Stomach (tissue), 9 donors: ENCODE results near the gene CISD3. TPM values are rescaled to one million over a fixed set of nuclear protein-coding genes. Genes with fewer than 3 reads are reported as not detected.

ENCODE experiments used
- DNase-seq, 2 donors: peaks; one replicate each; pipeline versions ENCODE4 v3.0.0 to v3.0.0-alpha.2; 2013 to 2019
- H3K27ac ChIP-seq, 5 donors: fragments of 200-600 bp in 4 of 5; sonication (generic) in 4 of 5; one replicate each; pipeline ENCODE4 v1.5.1; 2013 to 2019; ENCODE audit warnings: mild to moderate bottlenecking in 1 of 5, moderate library complexity in 1 of 5
- H3K27me3 ChIP-seq, 3 donors: fragments of 200-600 bp; sonication (generic); one replicate each; pipeline ENCODE4 v1.5.1; 2017 to 2019; ENCODE audit warnings: mixed run types in 1 of 3
- H3K36me3 ChIP-seq, 4 donors: fragments of 200-600 bp; sonication (generic); 1 replicate in 3 of 4; 2 replicates in 1 of 4; pipeline ENCODE4 v1.5.1; 2016 to 2019
- H3K4me1 ChIP-seq, 4 donors: fragments of 200-600 bp; sonication (generic); one replicate each; pipeline ENCODE4 v1.5.1; 2016 to 2019
- H3K4me3 ChIP-seq, 4 donors: fragments of 200-600 bp; sonication (generic) in 3 of 4; one replicate each; pipeline ENCODE4 v1.5.1; 2016 to 2019; ENCODE audit warnings: mild to moderate bottlenecking in 1 of 4
- H3K9me3 ChIP-seq, 4 donors: fragments of 200-600 bp; sonication (generic); one replicate each; pipeline ENCODE4 v1.5.1; 2016 to 2019
- CTCF ChIP-seq, 7 experiments: fragments of 450-650 bp in 4 of 7; fragments of 200-600 bp in 3 of 7; sonication (generic) in 3 of 7; IDR thresholded peaks; one replicate each; pipeline ENCODE4 v1.5.1; 2016 to 2019; ENCODE audit warnings: antibody characterized with exemption in 7 of 7, control low read depth in 2 of 7, mild to moderate bottlenecking in 1 of 7
- EP300 ChIP-seq: sonication (generic); formaldehyde crosslinking; IDR thresholded peaks from one replicate; pipeline ENCODE4 v1.6.1; 2017; ENCODE audit warnings: antibody characterized with exemption
- POLR2A ChIP-seq, 4 donors: fragments of 450-650 bp; IDR thresholded peaks; one replicate each; pipeline ENCODE4 v1.6.1; 2016; ENCODE audit warnings: antibody characterized with exemption in 4 of 4, control low read depth in 2 of 4, mild to moderate bottlenecking in 1 of 4, moderate library complexity in 1 of 4
- POLR2AphosphoS5 ChIP-seq, 3 donors: sonication (generic); formaldehyde crosslinking; IDR thresholded peaks; one replicate each; pipeline ENCODE4 v1.6.1; 2016; ENCODE audit warnings: antibody characterized with exemption in 3 of 3
- WGBS, 5 donors: extraction: QIAGEN DNeasy Blood & Tissue Kit in 3 of 5; methylation state at CpG; one replicate each; pipeline versions ENCODE4 v1.1.5 to v1.1.7; 2013 to 2018; 5-methylcytosine and 5-hydroxymethylcytosine counted together
- intact Hi-C: fragments of 100-400 bp; cut with DNase I; formaldehyde crosslinking; loops from one replicate; pipeline ENCODE4 v1.15.1; 2023; ENCODE audit warnings: low total_unique reads
- polyA plus RNA-seq, 3 donors: library from polyadenylated mRNA; stranded (reverse); fragments of 200-250 nt; gene quantifications; one replicate each; pipeline ENCODE4 v1.2.3, GENCODE V29; 2013
- small RNA-seq, 4 donors: library from RNA; depleted of rRNA; stranded (forward); fragments of <200 nt; gene quantifications; one replicate each; pipeline ENCODE3, GENCODE V24; 2016
- total RNA-seq, 5 donors: library from RNA; depleted of rRNA; stranded (reverse); fragments of >200 nt; gene quantifications; one replicate each; pipeline versions ENCODE4 v1.1.0 to v1.2.3, GENCODE V29; 2014 to 2016
- donor health status: healthy with polysubstance abuse.
- donor health status: Bipolar disorder and iron deficiency.
- donor health status: healthy.

CISD3 gene
- total and polyA plus RNA-seq, 8 donors = 4.0 to 79.9 (median 33.7) TPM

GRCh38 chr17:38783227-38783626, 53.1 kb downstream of the CISD3 start:
- no peak overlapping the region for H3K4me3 ChIP-seq
- DNase-seq = no peak
- H3K9me3 ChIP-seq = no peaks in the 10 kb centered on the region
- no peaks in the 10 kb centered on the region for H3K27me3 ChIP-seq
- H3K27ac ChIP-seq = no peak overlapping the region
- intact Hi-C loops = no loop called here
- TF ChIP-seq POLR2A (IDR thresholded peaks at IDR 0.05) (no peak), CTCF (IDR thresholded peaks at IDR 0.05) (no peak), POLR2AphosphoS5 (IDR thresholded peaks at IDR 0.05) (no peak), EP300 (no peak)
- no peaks in the 10 kb centered on the region for H3K4me1 ChIP-seq
- WGBS, 5 donors = 87 to 96% (median 91%) methylated on average over 3 of the region's 3 CpGs
- peaks cover 79 to 90% (median 87%) of the 10 kb centered on the region in 4 donors for H3K36me3 ChIP-seq

Small RNAs within 50 kb of the gene (small RNA-seq; reads per million reads assigned to genes)
- gene MIR4726 (0 reads per million in 4 donors), gene MIR4734 (0 to 0.38 (median 0.08) reads per million in 4 donors), gene RNA5SP440 (5.5 to 17.7 (median 8.9) reads per million in 4 donors), gene RNU6-866P (0 reads per million in 4 donors)

Other genes starting within 250 kb of the CISD3 start
- gene SRCIN1, start 124.4 kb upstream of the CISD3 start, total RNA-seq = 10 to 100 TPM in 2 of 5 donors, 1 to 10 TPM in 1, under 1 TPM in 2; 0.29 to 21.9 (median 1.1) TPM
- gene SRCIN1, start 124.4 kb upstream of the CISD3 start, polyA plus RNA-seq = 1 to 10 TPM; 1.8 to 2.1 (median 1.9) TPM
- gene EPOP, start 55.4 kb upstream of the CISD3 start, total RNA-seq = under 1 TPM in 4 of 5 donors, not detected in 1; under 0.01 to 0.72 (median 0.57) TPM
- 1 to 10 TPM in 2 of 3 donors, under 1 TPM in 1; 0.61 to 1.5 (median 1.1) TPM for gene EPOP, start 55.4 kb upstream of the CISD3 start, polyA plus RNA-seq
- 100 to 1,000 TPM in 2 of 5 donors, 10 to 100 TPM in 3; 33.4 to 312 (median 81.7) TPM for gene MLLT6, start 25.1 kb upstream of the CISD3 start, total RNA-seq
- gene MLLT6, start 25.1 kb upstream of the CISD3 start, polyA plus RNA-seq = 10 to 100 TPM; 26.0 to 36.0 (median 30.8) TPM
- 10 to 100 TPM in 2 of 5 donors, 1 to 10 TPM in 3; 5.8 to 31.9 (median 6.8) TPM for gene PCGF2, start 18.0 kb downstream of the CISD3 start, total RNA-seq
- 10 to 100 TPM; 34.3 to 62.8 (median 44.1) TPM for gene PCGF2, start 18.0 kb downstream of the CISD3 start, polyA plus RNA-seq
- gene PSMB3, start 22.4 kb downstream of the CISD3 start, total RNA-seq = 100 to 1,000 TPM in 4 of 5 donors, 10 to 100 TPM in 1; 29.0 to 265 (median 133) TPM
- 100 to 1,000 TPM; 212 to 281 (median 252) TPM for gene PSMB3, start 22.4 kb downstream of the CISD3 start, polyA plus RNA-seq
- 10 to 100 TPM; 23.1 to 99.2 (median 24.3) TPM for gene PIP4K2B, start 69.2 kb downstream of the CISD3 start, total RNA-seq
- gene PIP4K2B, start 69.2 kb downstream of the CISD3 start, polyA plus RNA-seq = 10 to 100 TPM in 2 of 3 donors, 1 to 10 TPM in 1; 9.9 to 13.6 (median 11.8) TPM
- gene CWC25, start 95.0 kb downstream of the CISD3 start, total RNA-seq = 100 to 1,000 TPM in 1 of 5 donors, 10 to 100 TPM in 4; 19.6 to 146 (median 48.7) TPM
- gene CWC25, start 95.0 kb downstream of the CISD3 start, polyA plus RNA-seq = 10 to 100 TPM in 2 of 3 donors, 1 to 10 TPM in 1; 5.9 to 38.8 (median 17.1) TPM
- 1,000 to 10,000 TPM in 1 of 5 donors, 100 to 1,000 TPM in 3, 10 to 100 TPM in 1; 89.8 to 1,949 (median 982) TPM for gene RPL23, start 123.4 kb downstream of the CISD3 start, total RNA-seq
- gene RPL23, start 123.4 kb downstream of the CISD3 start, polyA plus RNA-seq = 1,000 to 10,000 TPM; 3,318 to 3,359 (median 3,354) TPM
- gene LASP1, start 139.7 kb downstream of the CISD3 start, total RNA-seq = 100 to 1,000 TPM in 3 of 5 donors, 10 to 100 TPM in 2; 93.0 to 183 (median 107) TPM
- 100 to 1,000 TPM in 1 of 3 donors, 10 to 100 TPM in 2; 33.7 to 119 (median 94.3) TPM for gene LASP1, start 139.7 kb downstream of the CISD3 start, polyA plus RNA-seq
- gene FBXO47, start 237.1 kb downstream of the CISD3 start, total RNA-seq = not detected
- not detected for gene FBXO47, start 237.1 kb downstream of the CISD3 start, polyA plus RNA-seq